Measurements from ENCODE around the gene TREML1.
A peak's percentile ranks its signal among the peaks of the same experiment; 100 is the strongest.
"Not testable (repeated sequence)": the region's sequence is repeated elsewhere in the genome, so short reads cannot be mapped to it uniquely, and the experiment has no call there.

Gene TREML1

GRCh38 chr6:41153992-41154625 lies at the start of gene TREML1:
TSS of gene TREML1 (minus strand) at chr6:41154347. CDS start at chr6:41154288, 59 bp downstream.
- DNase-seq: no peak

- no peak for DNase-seq
Observed at GRCh38 chr6:41201764-41202173, 47.6 kb upstream of the TREML1 start.

GRCh38 chr6:41200901-41201763 lies 47.0 kb upstream of the TREML1 start, which contains the start of gene TREML2:
TSS of gene TREML2 (minus strand) at chr6:41201149. CDS start at chr6:41201008, 141 bp downstream.
- no peak for DNase-seq

GRCh38 chr6:41200296-41200900 lies 46.3 kb upstream of the TREML1 start:
- DNase-seq: no peak

- no peak for DNase-seq
Observed at GRCh38 chr6:41199552-41200246, 45.6 kb upstream of the TREML1 start.

GRCh38 chr6:41197234-41197633 lies 43.1 kb upstream of the TREML1 start:
- DNase-seq: no peak

GRCh38 chr6:41194386-41194785 lies 40.2 kb upstream of the TREML1 start:
- no peak for DNase-seq

GRCh38 chr6:41193884-41194283 lies 39.7 kb upstream of the TREML1 start:
- no peak for DNase-seq

- DNase-seq: no peak
Observed at GRCh38 chr6:41193171-41193734, 39.1 kb upstream of the TREML1 start.

GRCh38 chr6:41191569-41191968 lies 37.4 kb upstream of the TREML1 start:
- DNase-seq: no peak

GRCh38 chr6:41190791-41191190 lies 36.6 kb upstream of the TREML1 start:
- DNase-seq: no peak

GRCh38 chr6:41189967-41190366 lies 35.8 kb upstream of the TREML1 start:
- no peak for DNase-seq

- not testable (repeated sequence) for DNase-seq
Observed at GRCh38 chr6:41189046-41189445, 34.9 kb upstream of the TREML1 start.

GRCh38 chr6:41187924-41188886 lies 34.1 kb upstream of the TREML1 start:
- DNase-seq: peak; percentile 93

GRCh38 chr6:41186031-41186562 lies 31.9 kb upstream of the TREML1 start:
- DNase-seq: no peak

- DNase-seq: no peak
Observed at GRCh38 chr6:41184761-41185160, 30.6 kb upstream of the TREML1 start.

- peak; percentile 81 for DNase-seq
Observed at GRCh38 chr6:41182069-41183034, 28.2 kb upstream of the TREML1 start.

- no peak for DNase-seq
Observed at GRCh38 chr6:41181566-41181965, 27.4 kb upstream of the TREML1 start.

GRCh38 chr6:41179163-41179562 lies 25.0 kb upstream of the TREML1 start:
- DNase-seq: no peak

- DNase-seq: no peak
Observed at GRCh38 chr6:41177695-41178094, 23.5 kb upstream of the TREML1 start.

Measured in NCI-H146 (cell line).